Endothelial cell (in vitro differentiated cells): ENCODE results near the gene CALM3. TPM values are rescaled to one million over a fixed set of nuclear protein-coding genes. Genes with fewer than 3 reads are reported as not detected.

Source experiments
- DNase-seq: peaks from one replicate; pipeline ENCODE4 v3.0.0; 2021; ENCODE audit warnings: low spot score
- H3K27ac Mint-ChIP-seq: one replicate; pipeline ENCODE4 v1.8.0; 2021; ENCODE audit warnings: mixed read lengths, inconsistent platforms; ENCODE audit not compliant: unreplicated experiment
- H3K27me3 Mint-ChIP-seq: one replicate; pipeline ENCODE4 v1.8.0; 2021; ENCODE audit warnings: mild to moderate bottlenecking, moderate library complexity, mixed read lengths, inconsistent platforms; ENCODE audit not compliant: unreplicated experiment
- H3K36me3 Mint-ChIP-seq: one replicate; pipeline ENCODE4 v1.8.0; 2021; ENCODE audit warnings: mild to moderate bottlenecking, low read depth, mixed read lengths, inconsistent platforms; ENCODE audit not compliant: unreplicated experiment
- H3K4me1 Mint-ChIP-seq: one replicate; pipeline ENCODE4 v1.8.0; 2021; ENCODE audit warnings: mild to moderate bottlenecking, mixed read lengths, inconsistent platforms; ENCODE audit not compliant: unreplicated experiment
- H3K4me3 Mint-ChIP-seq: one replicate; pipeline ENCODE4 v1.8.0; 2021; ENCODE audit warnings: mild to moderate bottlenecking, mixed read lengths, inconsistent platforms; ENCODE audit not compliant: unreplicated experiment
- H3K9me3 Mint-ChIP-seq: one replicate; pipeline ENCODE4 v1.8.0; 2021; ENCODE audit warnings: mixed read lengths, inconsistent platforms; ENCODE audit not compliant: unreplicated experiment
- CTCF ChIP-seq: fragments of 200-600 bp; sonication (generic); IDR thresholded peaks from one replicate; pipeline ENCODE4 v1.5.0; 2021; ENCODE audit warnings: antibody characterized with exemption; ENCODE audit not compliant: unreplicated experiment
- total RNA-seq: library from RNA; stranded (reverse); fragmentation: NEBNext Ultra II Directional; extraction: Animal tissue kit (Norgen Biotek cat#: 25700); gene quantifications from one replicate; pipeline ENCODE4 v1.2.1, GENCODE V29; 2021; ENCODE audit not compliant: unreplicated experiment

The CALM3 gene
- total RNA-seq, 1 donor from 2014 or later, result 564 TPM

DNA sequence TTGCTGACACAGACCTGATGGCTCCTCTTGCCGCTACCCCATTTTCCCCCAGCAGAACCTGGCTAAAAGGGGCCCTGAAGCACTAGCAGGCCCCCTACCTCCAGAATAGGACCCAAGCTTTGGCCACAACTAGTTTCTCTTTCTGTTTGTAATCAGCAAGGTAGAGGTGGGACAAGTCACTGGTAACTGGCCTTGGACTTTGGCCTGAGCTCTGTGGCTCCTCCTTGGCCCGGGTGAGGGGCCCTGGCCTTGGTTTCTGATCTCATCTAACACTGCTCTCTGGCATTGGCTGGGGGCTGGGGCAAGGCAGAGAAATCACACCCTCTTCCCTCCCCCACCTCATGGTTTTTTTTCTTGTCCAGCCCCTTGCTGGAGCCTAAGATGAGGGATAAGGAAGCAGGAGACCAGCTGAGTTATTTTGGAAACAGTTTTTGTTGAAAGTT is 2.1 kb downstream of the CALM3 start:
- Mint-ChIP-seq H3K4me1 (peaks cover 20% of the 10 kb centered on the region), H3K27ac (no peak overlapping the region), H3K9me3 (no peaks in the 10 kb centered on the region), H3K36me3 (peaks cover 21% of the 10 kb centered on the region), H3K4me3 (peak overlapping the region; percentile 59), H3K27me3 (peaks cover 12% of the 10 kb centered on the region)
- DNase-seq, result no peak
- no peak for TF ChIP-seq CTCF

- no peak overlapping the region for H3K27ac Mint-ChIP-seq
- no peaks in the 10 kb centered on the region for H3K9me3 Mint-ChIP-seq
- peak overlapping the region; percentile 59 for H3K4me3 Mint-ChIP-seq
- DNase-seq, result no peak
- TF ChIP-seq CTCF, result no peak
- H3K27me3 Mint-ChIP-seq, result peaks cover 13% of the 10 kb centered on the region
- peaks cover 24% of the 10 kb centered on the region for H3K36me3 Mint-ChIP-seq
- H3K4me1 Mint-ChIP-seq, result peaks cover 20% of the 10 kb centered on the region
These were observed 2.7 kb downstream of the CALM3 start for GRCh38 chr19:46603752-46604231.

DNA sequence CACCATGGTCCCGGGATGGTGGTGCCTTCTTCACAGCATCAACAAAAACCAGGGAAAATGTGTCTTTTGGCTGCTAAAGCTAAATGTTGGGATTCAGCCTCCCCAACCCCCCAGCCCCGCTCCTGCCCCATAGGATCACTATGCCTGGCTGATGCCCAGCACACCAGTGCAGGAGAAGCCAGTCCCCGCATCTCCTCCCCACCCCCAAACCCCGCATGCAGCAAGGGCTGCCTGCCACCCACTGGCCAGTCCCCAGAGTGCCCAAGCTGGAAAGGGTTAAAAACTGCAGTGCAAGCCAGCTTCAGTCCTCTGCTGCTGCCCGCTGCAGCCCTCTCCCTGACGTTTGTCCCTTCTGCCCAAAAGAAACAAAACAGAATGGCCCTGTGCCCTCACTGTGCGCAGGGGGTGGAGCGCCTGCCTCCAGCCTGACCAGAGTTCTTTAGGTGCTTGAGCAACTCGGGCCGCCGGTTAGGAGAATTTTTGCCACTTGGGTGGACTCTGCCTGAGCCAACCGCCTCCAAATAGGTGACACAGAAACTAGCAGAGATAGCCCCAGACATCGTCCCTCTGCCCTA is 3.7 kb downstream of the CALM3 start:
- TF ChIP-seq CTCF, result no peak
- Mint-ChIP-seq H3K4me3 (no peak overlapping the region), H3K9me3 (no peaks in the 10 kb centered on the region), H3K27ac (no peak overlapping the region), H3K36me3 (peaks cover 32% of the 10 kb centered on the region), H3K4me1 (peaks cover 20% of the 10 kb centered on the region), H3K27me3 (peaks cover 16% of the 10 kb centered on the region)
- DNase-seq, result no peak

DNA sequence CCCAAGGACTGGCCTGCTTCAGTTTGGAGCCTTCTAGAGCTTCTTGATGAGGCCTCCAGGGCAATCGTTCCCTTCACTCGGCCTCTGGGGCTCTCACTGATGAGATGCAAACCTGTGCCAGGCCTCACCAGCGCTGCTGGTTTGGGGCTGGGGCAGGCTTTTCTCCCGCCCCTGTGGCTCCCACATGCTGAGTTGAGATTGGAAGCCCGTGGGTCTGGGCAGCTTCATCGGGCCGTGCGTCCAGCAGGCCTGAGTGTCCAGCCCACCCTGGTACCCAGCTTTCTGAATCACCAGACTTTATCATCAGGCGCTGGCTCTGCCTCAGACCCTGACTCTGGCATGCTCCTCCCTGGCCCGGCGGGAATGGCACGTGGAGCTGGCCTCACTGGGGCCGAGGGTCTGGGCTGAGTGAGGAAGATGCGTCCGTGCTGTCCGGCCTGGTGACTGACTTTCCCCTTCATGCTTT is 4.3 kb downstream of the CALM3 start:
- peaks cover 20% of the 10 kb centered on the region for H3K4me1 Mint-ChIP-seq
- no peak for TF ChIP-seq CTCF
- H3K36me3 Mint-ChIP-seq, result peaks cover 28% of the 10 kb centered on the region
- no peak overlapping the region for H3K4me3 Mint-ChIP-seq
- H3K9me3 Mint-ChIP-seq, result no peaks in the 10 kb centered on the region
- peaks cover 18% of the 10 kb centered on the region for H3K27me3 Mint-ChIP-seq
- no peak for DNase-seq
- H3K27ac Mint-ChIP-seq, result no peak overlapping the region

DNA sequence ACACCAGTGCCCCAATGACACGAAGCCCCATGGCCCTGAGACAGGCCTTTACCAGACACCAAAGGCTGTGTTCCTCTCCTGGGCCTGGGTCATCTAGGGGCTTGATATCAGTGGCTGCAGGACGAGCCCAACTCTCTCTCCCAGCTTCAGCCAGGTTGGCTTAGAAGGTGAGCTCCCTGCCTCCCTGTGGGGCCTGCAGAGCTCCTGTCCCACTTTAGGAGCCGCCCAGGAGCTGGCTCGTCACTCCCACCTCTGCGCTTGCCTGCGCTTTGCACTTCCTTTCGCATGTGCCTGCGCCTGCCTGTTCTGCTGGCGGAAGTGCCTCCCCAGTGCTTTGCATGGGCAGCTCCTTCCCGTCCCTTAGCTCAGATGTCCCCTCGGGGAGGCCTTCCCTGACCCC is 4.9 kb downstream of the CALM3 start:
- Mint-ChIP-seq H3K27ac (peak overlapping the region; percentile 20), H3K36me3 (peaks cover 28% of the 10 kb centered on the region), H3K9me3 (no peaks in the 10 kb centered on the region), H3K4me1 (peaks cover 20% of the 10 kb centered on the region), H3K27me3 (peaks cover 15% of the 10 kb centered on the region), H3K4me3 (peak overlapping the region; percentile 70)
- no peak for TF ChIP-seq CTCF
- DNase-seq, result no peak
